Choroid plexus epithelial cell (primary cell): ENCODE results near the gene PLA2G2A.

ENCODE experiments used
- DNase-seq: peaks from one replicate; pipeline ENCODE4 v3.0.0-alpha.2; 2010; ENCODE audit warnings: low read depth
- H3K4me3 ChIP-seq: 2 replicates; pipeline ENCODE4 v1.5.1; 2011; ENCODE audit warnings: low read depth, mild to moderate bottlenecking, control low read depth, low read length, moderate library complexity
- CTCF ChIP-seq: conservative IDR thresholded peaks from 2 replicates; pipeline ENCODE4 v1.5.1; 2011; ENCODE audit warnings: low read depth, mild to moderate bottlenecking, control low read depth, inconsistent platforms, low read length, moderate library complexity

Gene PLA2G2A

GRCh38 chr1:19981170-19981506 is 1.7 kb upstream of the PLA2G2A start:
- DNase-seq, result no peak
- H3K4me3 ChIP-seq, result no peak overlapping the region
- no peak for TF ChIP-seq CTCF

- no peak for TF ChIP-seq CTCF
- DNase-seq, result no peak
- no peak overlapping the region for H3K4me3 ChIP-seq
Measured at GRCh38 chr1:19980314-19980713, 896 bp upstream of the PLA2G2A start.

GRCh38 chr1:19978143-19978542 is 1.3 kb downstream of the PLA2G2A start:
- H3K4me3 ChIP-seq, result no peak overlapping the region
- no peak for TF ChIP-seq CTCF
- no peak for DNase-seq

GRCh38 chr1:19976317-19977003 is 3.0 kb downstream of the PLA2G2A start:
- no peak overlapping the region for H3K4me3 ChIP-seq
- DNase-seq, result no peak
- no peak for TF ChIP-seq CTCF

- DNase-seq, result no peak
- no peak for TF ChIP-seq CTCF
- H3K4me3 ChIP-seq, result no peak overlapping the region
Measured at GRCh38 chr1:19975423-19976193, 3.8 kb downstream of the PLA2G2A start.

- peak; percentile 92 for TF ChIP-seq CTCF
- no peak overlapping the region for H3K4me3 ChIP-seq
- DNase-seq, result peak; percentile 77
Measured at GRCh38 chr1:19974822-19975416, 4.5 kb downstream of the PLA2G2A start.
